Measurements from ENCODE around the gene HAO1. TPM values are rescaled to one million over a fixed set of nuclear protein-coding genes. Genes with fewer than 3 reads are reported as not detected.

HAO1 gene
- total RNA-seq, 1 donor from 2014 or later: not detected

GRCh38 chr20:7935027-7935551, 5.2 kb downstream of the HAO1 start:
- intact Hi-C loops (cut with micrococcal nuclease): loop anchor here (10.0 kb wide), 1 partner anchor 790 kb away; no protein-coding TSS in a partner anchor
- no peak for ATAC-seq
- no peak for DNase-seq

DNA sequence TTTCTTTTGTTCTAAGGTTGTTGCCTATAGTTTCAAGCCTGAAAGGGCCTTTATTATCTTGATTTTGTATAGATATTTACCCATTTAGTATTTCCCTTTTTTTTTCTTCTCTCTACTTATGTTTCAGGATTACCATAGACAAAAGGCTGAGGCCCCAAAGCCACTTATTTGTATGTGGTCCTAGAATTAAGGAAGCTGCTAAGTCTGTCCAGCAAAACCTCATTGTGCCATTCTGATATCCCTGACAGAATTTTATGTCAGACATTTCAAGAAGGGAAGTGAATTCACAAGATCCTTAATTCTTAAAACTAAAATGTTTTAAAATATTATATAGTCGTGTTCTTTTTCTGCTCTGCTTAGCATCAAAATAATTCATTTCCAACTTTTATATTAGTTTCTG, 6.9 kb downstream of the HAO1 start:
- no peak for DNase-seq
- no peak for ATAC-seq
- intact Hi-C loops (cut with micrococcal nuclease): loop anchor here (10.0 kb wide), 1 partner anchor 791 kb away; no protein-coding TSS in a partner anchor

- DNase-seq: no peak
- ATAC-seq: no peak
- intact Hi-C loops (cut with micrococcal nuclease): loop anchor here (10.0 kb wide), 1 partner anchor 794 kb away; no protein-coding TSS in a partner anchor
Measured at GRCh38 chr20:7930343-7930742, 9.9 kb downstream of the HAO1 start.

- intact Hi-C loops (cut with micrococcal nuclease): no loop called here
- no peak for DNase-seq
- no peak for ATAC-seq
Measured at GRCh38 chr20:7926767-7927166, 13.5 kb downstream of the HAO1 start.

DNA sequence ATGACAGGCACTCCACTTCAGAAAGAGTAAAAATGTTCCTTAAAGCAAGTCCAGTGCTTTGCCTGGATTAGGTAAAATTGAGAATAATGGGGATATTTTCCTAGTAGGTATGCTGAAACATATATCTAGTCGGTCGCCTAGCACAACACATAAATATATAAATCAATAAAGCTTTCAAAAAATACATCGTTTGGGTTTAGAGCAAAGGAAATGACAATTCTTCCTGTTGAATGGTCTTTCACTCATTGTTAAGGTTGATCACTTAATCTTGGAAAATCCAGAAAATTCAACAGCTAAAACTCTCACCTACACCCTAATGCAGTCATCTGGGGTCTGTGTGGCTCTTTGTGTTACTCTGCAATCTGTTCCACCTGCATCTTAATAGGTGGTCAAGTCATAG, 13.9 kb downstream of the HAO1 start:
- DNase-seq: no peak
- intact Hi-C loops (cut with micrococcal nuclease): no loop called here
- ATAC-seq: no peak

DNA sequence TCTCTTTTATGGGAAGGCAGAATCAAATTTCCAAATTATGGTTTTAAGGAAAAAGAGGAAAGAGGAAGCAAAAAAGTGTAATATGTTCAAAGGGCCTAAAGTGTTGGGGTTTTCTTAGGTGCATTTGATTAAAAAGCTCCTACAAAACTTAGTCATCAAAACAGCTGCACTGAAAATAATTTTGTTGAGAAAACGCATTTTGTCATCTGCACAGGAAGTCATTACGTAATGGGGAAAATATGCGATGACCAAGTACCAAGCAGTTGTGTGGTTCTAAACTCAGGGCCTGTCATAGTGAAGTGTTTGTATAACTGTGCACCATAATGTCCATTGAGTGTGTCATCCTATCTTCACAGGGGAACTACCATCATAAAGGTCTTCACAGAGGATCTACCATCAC, 15.6 kb downstream of the HAO1 start:
- ATAC-seq: peak; percentile 38

DNA sequence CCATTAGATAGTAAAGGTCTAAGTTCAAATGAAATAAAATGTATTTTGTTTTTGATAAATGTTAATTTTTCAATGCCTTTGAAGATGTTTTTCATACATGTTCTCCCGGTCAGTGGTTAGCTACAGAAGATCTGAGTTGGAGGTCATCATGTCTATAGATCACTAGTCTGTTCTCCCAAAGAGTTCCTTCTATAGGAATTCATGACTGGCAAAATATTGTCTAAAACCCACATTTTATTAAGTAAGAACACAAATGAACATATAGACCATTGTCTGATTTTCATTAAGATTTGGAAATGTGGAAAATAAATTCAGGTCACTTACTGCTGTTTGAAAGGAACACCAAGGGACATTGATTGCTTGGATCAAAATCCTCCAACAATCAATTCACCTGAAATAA, 23.6 kb downstream of the HAO1 start:
- DNase-seq: no peak
- intact Hi-C loops (cut with micrococcal nuclease): no loop called here
- no peak for ATAC-seq

More for the DNA sequence above, 15.6 kb downstream of the HAO1 start:
- intact Hi-C loops (cut with micrococcal nuclease): no loop called here
- DNase-seq: no peak

GRCh38 chr20:7912551-7912950, 27.7 kb downstream of the HAO1 start:
- intact Hi-C loops (cut with micrococcal nuclease): no loop called here
- ATAC-seq (no peak), DNase-seq (no peak)

DNA sequence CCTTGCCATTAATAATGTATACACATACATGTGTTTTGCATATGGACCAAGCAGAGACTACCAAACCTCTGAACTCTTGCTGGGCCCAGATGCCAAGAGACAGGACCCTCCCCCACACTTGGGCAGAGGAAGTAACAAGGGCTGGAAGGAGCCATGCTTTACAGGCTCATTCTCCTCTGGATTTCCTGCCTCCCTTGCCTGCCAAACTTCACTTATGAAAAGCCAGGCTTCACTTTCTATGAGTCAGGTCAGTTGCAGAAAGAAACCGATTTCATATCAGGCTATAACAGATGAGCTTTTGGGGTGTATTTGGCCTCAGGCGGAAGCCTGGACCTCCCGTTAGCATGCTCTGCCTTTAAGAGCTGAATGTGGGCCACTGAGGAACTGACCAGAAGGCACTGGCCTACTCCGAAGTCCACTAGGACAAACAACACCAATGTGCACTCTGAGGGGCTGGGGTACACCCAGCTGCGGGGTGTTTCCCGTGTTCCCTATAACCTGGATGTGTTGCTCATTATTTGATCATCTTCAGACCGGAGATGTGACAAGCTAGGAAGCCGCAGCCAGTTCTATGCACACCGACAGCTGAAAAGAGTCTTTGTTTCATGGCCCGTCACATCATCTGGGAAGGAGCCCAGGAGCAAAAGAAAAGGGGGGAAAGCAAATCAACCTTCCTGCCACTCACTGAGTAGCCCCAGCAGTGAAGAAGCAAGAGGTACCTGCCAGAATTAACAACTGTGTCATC, 28.5 kb downstream of the HAO1 start:
- no peak for DNase-seq
- no peak for ATAC-seq
- intact Hi-C loops (cut with micrococcal nuclease): no loop called here

- no peak for ATAC-seq
- intact Hi-C loops (cut with micrococcal nuclease): no loop called here
Measured at GRCh38 chr20:7908905-7909304, 31.4 kb downstream of the HAO1 start.

DNA sequence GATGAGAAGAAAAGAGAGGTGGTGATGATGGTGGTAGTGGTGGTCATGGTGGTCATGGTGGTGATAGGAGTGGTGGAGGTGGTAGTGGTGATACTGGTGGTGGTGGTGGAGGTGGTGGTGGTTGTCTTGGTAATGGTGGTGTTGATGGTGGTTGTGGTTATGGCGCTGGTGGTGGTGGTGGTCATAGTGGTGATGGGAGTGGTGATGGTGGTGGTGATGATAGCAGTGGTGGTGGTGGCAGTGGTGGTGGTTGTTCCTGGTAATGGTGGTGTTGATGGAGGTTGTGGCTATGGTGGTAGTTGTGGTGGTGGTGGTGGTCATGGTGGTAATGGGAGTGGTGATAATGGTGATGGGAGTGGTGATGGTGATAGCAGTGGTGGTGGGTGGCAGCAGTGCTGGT, 36.8 kb downstream of the HAO1 start:
- no peak for DNase-seq
- intact Hi-C loops (cut with micrococcal nuclease): no loop called here

More at GRCh38 chr20:7908905-7909304, 31.4 kb downstream of the HAO1 start:
- DNase-seq: no peak

DNA sequence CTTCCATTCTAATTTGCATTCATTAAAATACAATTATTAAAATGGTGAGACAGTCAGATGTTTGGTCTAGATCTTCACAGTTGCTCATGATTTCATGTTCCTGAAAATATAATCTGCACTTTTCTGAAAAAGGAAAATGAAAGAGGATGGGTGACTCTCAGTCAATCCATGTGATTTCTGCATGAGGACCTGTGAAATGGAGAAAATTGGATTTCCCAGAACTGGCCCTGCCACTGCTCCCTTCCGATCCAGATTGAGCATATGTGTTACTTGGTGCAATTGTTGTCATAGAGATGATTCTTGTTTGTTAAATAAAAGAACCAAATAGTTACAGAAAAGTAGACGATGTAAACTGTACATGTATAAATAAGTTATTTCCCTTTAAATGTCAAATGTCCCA, 37.4 kb downstream of the HAO1 start:
- intact Hi-C loops (cut with micrococcal nuclease): no loop called here
- ATAC-seq (no peak), DNase-seq (no peak)

More for the DNA sequence above, 36.8 kb downstream of the HAO1 start:
- no peak for ATAC-seq

GRCh38 chr20:7897781-7898364, 42.4 kb downstream of the HAO1 start:
- intact Hi-C loops (cut with micrococcal nuclease): no loop called here
- DNase-seq (no peak), ATAC-seq (no peak)

GRCh38 chr20:7893014-7893730, 47.1 kb downstream of the HAO1 start:
- intact Hi-C loops (cut with micrococcal nuclease): no loop called here
- ATAC-seq (no peak), DNase-seq (no peak)

- no peak for ATAC-seq
- intact Hi-C loops (cut with micrococcal nuclease): no loop called here
- no peak for DNase-seq
Measured at GRCh38 chr20:7891705-7892104, 48.6 kb downstream of the HAO1 start.

GRCh38 chr20:7889736-7890135, 50.5 kb downstream of the HAO1 start:
- ATAC-seq: no peak
- DNase-seq: no peak
- intact Hi-C loops (cut with micrococcal nuclease): no loop called here

- no peak for DNase-seq
- ATAC-seq: no peak
- intact Hi-C loops (cut with micrococcal nuclease): no loop called here
Measured at GRCh38 chr20:7883741-7884140, 56.5 kb downstream of the HAO1 start.

GRCh38 chr20:7883309-7883708, 56.9 kb downstream of the HAO1 start:
- ATAC-seq: no peak
- no peak for DNase-seq
- intact Hi-C loops (cut with micrococcal nuclease): no loop called here

DNA sequence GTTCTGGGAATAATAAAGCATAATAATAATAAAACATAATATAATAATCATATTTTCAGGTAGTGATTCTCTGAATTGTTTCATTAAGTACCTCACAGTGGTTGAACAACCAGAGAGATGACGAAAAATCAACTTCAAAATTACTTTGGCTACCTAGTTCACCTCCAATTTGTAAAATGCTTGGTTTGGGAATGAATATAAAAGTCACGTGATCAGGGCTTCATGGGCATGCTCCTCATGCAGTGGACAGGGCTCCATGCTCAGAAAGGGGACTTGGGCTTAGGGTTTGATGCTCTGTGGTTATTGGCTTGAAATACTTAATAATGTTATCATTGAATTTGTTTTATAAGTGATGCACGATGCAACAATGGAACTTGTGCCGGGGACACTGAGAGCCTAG, 58.2 kb downstream of the HAO1 start:
- ATAC-seq (no peak), DNase-seq (no peak)
- intact Hi-C loops (cut with micrococcal nuclease): no loop called here

GRCh38 chr20:7881551-7881950, 58.7 kb downstream of the HAO1 start:
- DNase-seq: no peak
- intact Hi-C loops (cut with micrococcal nuclease): no loop called here
- no peak for ATAC-seq
